Naive thymus-derived CD4-positive, alpha-beta T cell (primary cell): ENCODE data around the gene UMAD1. TPM values are rescaled to one million over a fixed set of nuclear protein-coding genes. Genes with fewer than 3 reads are reported as not detected.

ENCODE experiments used
- ATAC-seq: fragments of 150-1000 bp; cut with Tn5 transposase; 2 replicates; pipeline ENCODE4 v1.10.0; 2021; ENCODE audit warnings: mild to moderate bottlenecking, moderate library complexity
- CTCF ChIA-PET: fragments of 350-600 bp; sonication (Branson Sonifier 250); formaldehyde crosslinking; loops from one replicate; lab custom pipeline; 2021; ENCODE audit warnings: antibody characterized with exemption; lab: Charles Lee
- POLR2A ChIA-PET: fragments of 350-600 bp; sonication (Branson Sonifier 250); formaldehyde crosslinking; loops from one replicate; lab custom pipeline; 2021; ENCODE audit warnings: antibody characterized with exemption, inconsistent platforms; lab: Charles Lee
- DNase-seq, 9 donors: peaks; one replicate each; pipeline versions ENCODE4 v3.0.0 to v3.0.0-alpha.2; 2020 to 2022; ENCODE audit warnings: mixed read lengths in 1 of 9
- H3K27ac ChIP-seq: one replicate; pipeline ENCODE4 v1.7.0; 2013; ENCODE audit warnings: mild to moderate bottlenecking, low read depth, low read length, moderate library complexity
- H3K27me3 ChIP-seq, 2 donors: one replicate each; pipeline ENCODE4 v1.7.0; 2013; ENCODE audit warnings: low read length in 2 of 2, mild to moderate bottlenecking in 2 of 2, moderate library complexity in 2 of 2; ENCODE audit not compliant: control insufficient read depth in 2 of 2, insufficient read depth in 2 of 2
- H3K36me3 ChIP-seq, 3 experiments: 1 replicate in 2 of 3; 2 replicates in 1 of 3; pipeline ENCODE4 v1.7.0; 2013; ENCODE audit warnings: low read length in 3 of 3, mild to moderate bottlenecking in 3 of 3, moderate library complexity in 1 of 3; ENCODE audit not compliant: insufficient read depth in 3 of 3, control insufficient read depth in 2 of 3
- H3K4me1 ChIP-seq, 2 donors: one replicate each; pipeline ENCODE4 v1.7.0; 2013; ENCODE audit warnings: low read length in 2 of 2, mild to moderate bottlenecking in 2 of 2, moderate library complexity in 1 of 2; ENCODE audit not compliant: control insufficient read depth in 2 of 2, insufficient read depth in 2 of 2
- H3K4me3 ChIP-seq: 2 replicates; pipeline ENCODE4 v1.7.0; 2013; ENCODE audit warnings: mild to moderate bottlenecking, low read length
- H3K9me3 ChIP-seq, 3 experiments: 1 replicate in 2 of 3; 2 replicates in 1 of 3; pipeline ENCODE4 v1.7.0; 2013; ENCODE audit warnings: low read length in 3 of 3; ENCODE audit not compliant: control insufficient read depth in 2 of 3
- H3K27ac Mint-ChIP-seq, 9 donors: one replicate each; pipeline ENCODE4 v1.8.0; 2020 to 2022; ENCODE audit warnings: mixed read lengths in 9 of 9, mild to moderate bottlenecking in 8 of 9, moderate library complexity in 5 of 9, inconsistent platforms in 2 of 9
- H3K27me3 Mint-ChIP-seq, 5 donors: one replicate each; pipeline ENCODE4 v1.8.0; 2021 to 2022; ENCODE audit warnings: mixed read lengths in 5 of 5, mild to moderate bottlenecking in 1 of 5
- H3K36me3 Mint-ChIP-seq, 5 donors: one replicate each; pipeline ENCODE4 v1.8.0; 2020 to 2022; ENCODE audit warnings: mixed read lengths in 5 of 5, mild to moderate bottlenecking in 3 of 5, inconsistent platforms in 1 of 5
- H3K4me1 Mint-ChIP-seq, 7 donors: one replicate each; pipeline ENCODE4 v1.8.0; 2020 to 2022; ENCODE audit warnings: mixed read lengths in 7 of 7, mild to moderate bottlenecking in 3 of 7, inconsistent platforms in 1 of 7
- H3K4me3 Mint-ChIP-seq, 10 donors: one replicate each; pipeline ENCODE4 v1.8.0; 2020 to 2022; ENCODE audit warnings: mild to moderate bottlenecking in 10 of 10, mixed read lengths in 10 of 10, moderate library complexity in 6 of 10, inconsistent platforms in 2 of 10
- H3K9me3 Mint-ChIP-seq, 11 donors: one replicate each; pipeline ENCODE4 v1.8.0; 2020 to 2022; ENCODE audit warnings: mixed read lengths in 11 of 11, mild to moderate bottlenecking in 4 of 11, inconsistent platforms in 1 of 11, moderate library complexity in 1 of 11
- intact Hi-C, 2 donors: fragments of 100-400 bp; cut with micrococcal nuclease; formaldehyde crosslinking; loops; one replicate each; pipeline ENCODE4 v1.15.1; 2023
- polyA plus RNA-seq, 2 donors: library from polyadenylated mRNA; unstranded; fragments of 300-500 nt; fragmentation: Illumina TruSeq; gene quantifications; one replicate each; pipeline ENCODE4 v1.2.3, GENCODE V29; 2021
- total RNA-seq, 6 experiments: library from RNA in 5 of 6; stranded (reverse) in 5 of 6; gene quantifications; 1 replicate in 5 of 6; 2 replicates in 1 of 6; pipeline ENCODE4 v1.2.3 and lab custom pipeline; 2021 to 2026

Gene UMAD1
- total and polyA plus RNA-seq, 7 experiments from 2014 or later, result 11.4 to 28.6 (median 25.2) TPM

DNA sequence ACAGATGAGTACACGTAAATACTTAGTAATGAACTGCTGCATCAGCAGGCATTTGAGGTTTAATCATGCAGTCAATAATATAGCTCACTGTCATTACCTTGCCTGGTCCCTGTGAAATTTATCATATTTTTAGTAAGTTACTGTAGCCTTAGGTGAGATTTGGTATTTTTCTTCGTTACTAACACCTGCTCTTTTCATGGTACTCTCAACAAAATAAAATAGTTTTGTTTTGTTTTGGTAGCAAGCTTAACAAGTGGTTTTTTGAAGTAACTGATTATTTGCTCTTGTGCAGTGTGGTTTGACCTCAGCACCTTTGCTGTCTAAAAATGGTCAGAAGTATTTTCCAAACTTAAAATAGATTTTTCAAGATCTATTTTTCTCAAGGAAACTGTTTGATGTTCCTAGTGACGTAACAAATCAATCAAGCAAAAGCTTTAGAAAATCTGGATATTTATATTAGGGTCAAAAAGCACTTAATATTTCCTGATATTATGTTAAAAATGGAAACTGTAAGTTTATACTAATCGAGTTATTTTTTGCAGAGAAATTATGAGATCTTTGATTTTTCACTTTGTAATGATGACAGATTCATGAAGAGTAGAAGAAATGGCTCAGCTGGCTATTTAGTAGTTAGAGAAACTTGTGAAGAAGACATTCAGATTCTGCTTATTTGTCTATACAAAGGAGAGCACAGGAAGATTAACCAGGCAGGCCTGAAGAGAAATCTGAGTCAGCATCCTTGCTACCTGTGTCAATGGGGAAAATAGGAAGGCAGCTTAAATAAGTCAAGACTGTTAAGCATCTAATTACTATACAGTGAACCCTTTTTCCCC lies 98.9 kb downstream of the UMAD1 start:
- H3K9me3 ChIP-seq, result no peaks in the 10 kb centered on the region
- H3K36me3 ChIP-seq, result no peaks in the 10 kb centered on the region
- DNase-seq (no peak), ATAC-seq (no peak)
- H3K4me1 ChIP-seq, result peaks cover 0 to 3% of the 10 kb centered on the region in 2 donors
- no peaks in the 10 kb centered on the region for H3K9me3 Mint-ChIP-seq
- no peaks in the 10 kb centered on the region for H3K27me3 Mint-ChIP-seq
- H3K27me3 ChIP-seq, result no peaks in the 10 kb centered on the region
- H3K4me3 Mint-ChIP-seq, result no peak overlapping the region
- peaks cover 6 to 30% (median 8%) of the 10 kb centered on the region in 7 donors for H3K4me1 Mint-ChIP-seq
- intact Hi-C loops, result no loop called here
- H3K36me3 Mint-ChIP-seq, result peaks cover 0 to 20% (median 9%) of the 10 kb centered on the region in 5 donors
- H3K27ac ChIP-seq, result no peak overlapping the region
- CTCF ChIA-PET, result interaction anchor here (0.6 kb wide), 1 partner anchor 25 kb away, joined by 4 read pairs; no protein-coding TSS in a partner anchor
- peak overlapping the region in 3 of 9 donors; percentile 5 to 10 (median 6) for H3K27ac Mint-ChIP-seq
- H3K4me3 ChIP-seq, result no peak overlapping the region
- POLR2A ChIA-PET, result interaction anchor here (0.7 to 1.1 kb wide), 3 partner anchors 19 to 231 kb away, joined by 3 read pairs; no protein-coding TSS in a partner anchor

DNA sequence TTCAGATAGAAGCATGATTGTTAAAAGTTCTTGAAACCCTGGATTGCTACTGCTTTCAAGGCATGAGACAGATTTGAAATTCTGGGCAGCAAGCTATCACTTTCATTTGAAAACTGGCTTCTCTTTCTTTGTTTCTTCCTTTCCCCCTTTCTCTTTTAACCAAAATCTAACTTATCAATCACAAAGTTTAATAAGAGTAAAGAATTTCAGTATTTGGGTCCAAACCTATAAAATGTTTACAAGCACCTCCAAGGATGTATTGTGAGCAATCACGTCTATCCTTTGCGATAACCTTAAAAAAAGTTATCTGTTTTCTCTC lies 99.4 kb downstream of the UMAD1 start:
- POLR2A ChIA-PET, result interaction anchor here (1.1 kb wide), 1 partner anchor 230 kb away, joined by 3 read pairs; no protein-coding TSS in a partner anchor
- peaks cover 5 to 28% (median 8%) of the 10 kb centered on the region in 7 donors for H3K4me1 Mint-ChIP-seq

DNA sequence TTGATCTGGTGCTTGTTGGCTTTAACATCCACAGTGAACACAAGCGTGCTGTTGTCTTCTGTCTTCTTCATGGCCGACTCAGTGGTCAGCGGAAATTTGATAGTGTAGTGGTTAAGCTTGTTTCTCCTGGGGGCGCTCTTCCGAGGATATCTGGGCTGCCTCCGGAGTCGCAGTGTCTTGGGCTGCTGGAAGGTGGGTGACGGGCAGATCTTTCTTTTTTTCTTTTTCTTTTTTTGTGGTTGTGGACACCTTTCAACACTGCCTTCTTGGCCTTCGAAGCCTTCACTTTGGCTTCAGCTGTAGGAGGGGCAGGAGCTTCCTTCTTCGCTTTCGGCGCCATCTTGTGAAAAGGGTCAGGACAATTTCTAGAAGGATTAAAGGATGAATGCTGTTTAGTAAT lies 101.7 kb downstream of the UMAD1 start:
- DNase-seq, result no peak
- Histone ChIP-seq H3K36me3 (no peaks in the 10 kb centered on the region), H3K27ac (no peak overlapping the region), H3K4me3 (no peak overlapping the region), H3K4me1 (peaks cover 0 to 3% of the 10 kb centered on the region in 2 donors), H3K9me3 (no peaks in the 10 kb centered on the region), H3K27me3 (no peaks in the 10 kb centered on the region)
- no peaks in the 10 kb centered on the region for H3K27me3 Mint-ChIP-seq
- ATAC-seq, result no peak
- no peak overlapping the region for H3K27ac Mint-ChIP-seq
- H3K9me3 Mint-ChIP-seq, result no peaks in the 10 kb centered on the region
- peaks cover 0 to 31% (median 12%) of the 10 kb centered on the region in 7 donors for H3K4me1 Mint-ChIP-seq
- ChIA-PET CTCF (no interaction called here), POLR2A (interaction anchor here (0.6 kb wide), 1 partner anchor 41 kb away, joined by 4 read pairs; no protein-coding TSS in a partner anchor)
- peaks cover 0 to 22% (median 9%) of the 10 kb centered on the region in 5 donors for H3K36me3 Mint-ChIP-seq
- no peak overlapping the region for H3K4me3 Mint-ChIP-seq
- intact Hi-C loops, result no loop called here

More for the DNA sequence above, 99.4 kb downstream of the UMAD1 start:
- ATAC-seq (no peak), DNase-seq (no peak)
- no peaks in the 10 kb centered on the region for H3K9me3 ChIP-seq
- H3K36me3 ChIP-seq, result no peaks in the 10 kb centered on the region
- Mint-ChIP-seq H3K4me3 (no peak overlapping the region), H3K27me3 (no peaks in the 10 kb centered on the region), H3K9me3 (no peaks in the 10 kb centered on the region), H3K36me3 (peaks cover 0 to 20% (median 9%) of the 10 kb centered on the region in 5 donors), H3K27ac (peak overlapping the region in 3 of 9 donors; percentile 5 to 10 (median 6))
- H3K4me1 ChIP-seq, result peaks cover 0 to 3% of the 10 kb centered on the region in 2 donors
- H3K27me3 ChIP-seq, result no peaks in the 10 kb centered on the region
- H3K27ac ChIP-seq, result no peak overlapping the region
- intact Hi-C loops, result no loop called here
- CTCF ChIA-PET, result no interaction called here
- H3K4me3 ChIP-seq, result no peak overlapping the region

GRCh38 chr7:7745258-7745657 lies 104.7 kb downstream of the UMAD1 start:
- peaks cover 0 to 20% (median 5%) of the 10 kb centered on the region in 5 donors for H3K36me3 Mint-ChIP-seq
- no peaks in the 10 kb centered on the region for H3K36me3 ChIP-seq
- no peaks in the 10 kb centered on the region for H3K27me3 ChIP-seq
- H3K27ac Mint-ChIP-seq, result no peak overlapping the region
- H3K4me3 Mint-ChIP-seq, result no peak overlapping the region
- H3K9me3 Mint-ChIP-seq, result no peaks in the 10 kb centered on the region
- intact Hi-C loops, result no loop called here
- ChIA-PET POLR2A (interaction anchor here (0.7 kb wide), 1 partner anchor 11 kb away, joined by 3 read pairs; no protein-coding TSS in a partner anchor), CTCF (no interaction called here)
- no peak overlapping the region for H3K27ac ChIP-seq
- H3K27me3 Mint-ChIP-seq, result no peaks in the 10 kb centered on the region
- peaks cover 0 to 14% (median 2%) of the 10 kb centered on the region in 7 donors for H3K4me1 Mint-ChIP-seq
- H3K4me1 ChIP-seq, result no peaks in the 10 kb centered on the region
- no peaks in the 10 kb centered on the region for H3K9me3 ChIP-seq
- no peak for ATAC-seq
- no peak for DNase-seq
- no peak overlapping the region for H3K4me3 ChIP-seq

DNA sequence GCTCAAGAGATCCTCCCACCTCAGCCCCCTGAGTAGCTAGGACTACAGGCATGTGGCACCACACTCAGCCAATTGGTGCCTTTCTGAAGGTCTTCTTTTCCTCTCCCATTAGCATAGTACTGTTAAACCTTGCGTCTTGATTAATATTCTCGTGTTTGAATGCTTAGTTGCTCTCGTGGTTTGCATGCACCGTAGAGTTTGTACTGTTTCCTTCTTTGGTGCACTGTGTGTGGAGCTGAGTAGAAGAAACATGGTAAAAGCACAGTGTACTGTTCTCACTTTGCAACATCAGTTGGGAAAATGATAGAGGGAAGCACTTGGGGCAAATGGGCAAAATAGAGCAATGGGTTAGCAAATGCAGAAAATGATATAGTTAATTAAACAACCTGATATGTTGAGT lies 105.4 kb downstream of the UMAD1 start:
- Histone ChIP-seq H3K27me3 (no peaks in the 10 kb centered on the region), H3K27ac (no peak overlapping the region), H3K4me3 (no peak overlapping the region), H3K36me3 (no peaks in the 10 kb centered on the region), H3K9me3 (no peaks in the 10 kb centered on the region), H3K4me1 (no peaks in the 10 kb centered on the region)
- H3K4me1 Mint-ChIP-seq, result peaks cover 0 to 13% (median 1%) of the 10 kb centered on the region in 7 donors
- ATAC-seq (no peak), DNase-seq (no peak)
- peaks cover 0 to 17% (median 5%) of the 10 kb centered on the region in 5 donors for H3K36me3 Mint-ChIP-seq
- ChIA-PET POLR2A (no interaction called here), CTCF (no interaction called here)
- no peaks in the 10 kb centered on the region for H3K27me3 Mint-ChIP-seq
- intact Hi-C loops, result loop anchor here in 1 of 2 donors (2.0 kb wide), 1 partner anchor 13 kb away; no protein-coding TSS in a partner anchor
- no peaks in the 10 kb centered on the region for H3K9me3 Mint-ChIP-seq
- H3K27ac Mint-ChIP-seq, result no peak overlapping the region
- H3K4me3 Mint-ChIP-seq, result no peak overlapping the region

GRCh38 chr7:7746458-7746857 lies 105.9 kb downstream of the UMAD1 start:
- ChIA-PET CTCF (no interaction called here), POLR2A (no interaction called here)
- Histone ChIP-seq H3K27ac (no peak overlapping the region), H3K9me3 (no peaks in the 10 kb centered on the region), H3K36me3 (no peaks in the 10 kb centered on the region), H3K4me1 (no peaks in the 10 kb centered on the region), H3K4me3 (no peak overlapping the region), H3K27me3 (no peaks in the 10 kb centered on the region)
- DNase-seq (no peak), ATAC-seq (no peak)
- Mint-ChIP-seq H3K9me3 (no peaks in the 10 kb centered on the region), H3K27ac (no peak overlapping the region), H3K4me3 (no peak overlapping the region), H3K36me3 (peaks cover 0 to 15% (median 5%) of the 10 kb centered on the region in 5 donors), H3K4me1 (peaks cover 0 to 13% (median 5%) of the 10 kb centered on the region in 7 donors), H3K27me3 (no peaks in the 10 kb centered on the region)
- intact Hi-C loops, result loop anchor here in 1 of 2 donors (2.0 kb wide), 1 partner anchor 14 kb away; no protein-coding TSS in a partner anchor
